Testis (tissue), 2 donors: Measurements from ENCODE around the gene PLXNB3.

ENCODE experiments used
- CTCF ChIP-seq, 3 experiments: fragments of 450-650 bp in 2 of 3; fragments of 200-600 bp in 1 of 3; sonication (generic) in 1 of 3; IDR thresholded peaks; one replicate each; pipeline ENCODE4 v1.5.1; 2016 to 2019; ENCODE audit warnings: antibody characterized with exemption in 3 of 3, mild to moderate bottlenecking in 2 of 3, moderate library complexity in 1 of 3
- POLR2A ChIP-seq: fragments of 450-650 bp; IDR thresholded peaks from one replicate; pipeline ENCODE4 v1.6.1; 2017; ENCODE audit warnings: antibody characterized with exemption, mild to moderate bottlenecking, moderate library complexity

DNA sequence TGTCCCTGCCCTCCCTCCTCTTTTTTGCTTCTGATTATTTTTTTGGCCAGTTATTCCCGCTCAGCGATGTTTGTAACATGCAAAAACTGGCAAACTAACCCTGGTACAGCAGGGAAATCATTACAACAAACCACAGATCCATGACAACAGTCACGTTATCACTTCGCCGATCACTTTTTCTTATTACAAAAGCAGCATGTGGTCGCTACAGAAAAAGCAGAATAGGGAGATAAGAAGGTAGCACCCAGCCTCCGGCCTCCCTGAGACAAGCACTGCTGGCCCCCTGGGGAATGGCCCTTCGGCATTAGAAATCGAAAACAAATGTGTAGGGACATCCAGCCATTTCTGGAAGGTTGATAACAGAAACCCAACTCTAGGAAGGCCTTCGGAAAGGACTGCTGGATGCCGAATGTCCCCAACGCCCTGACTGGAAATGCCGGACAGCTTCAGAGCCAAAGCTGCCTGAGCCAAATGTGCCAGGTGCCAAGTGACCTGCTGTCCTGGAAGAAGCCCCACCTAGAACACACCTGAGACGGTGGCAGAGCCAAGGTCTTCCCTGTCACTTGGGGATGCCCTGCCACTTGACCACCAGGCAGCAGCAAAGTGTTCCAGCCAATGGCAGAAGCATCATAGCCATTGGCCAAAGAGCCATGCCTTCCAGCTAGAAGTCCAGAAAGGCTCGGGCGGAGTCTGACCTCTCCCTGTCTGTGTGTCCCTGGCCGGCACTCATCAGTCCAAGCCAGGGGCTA, 27.2 kb downstream of the PLXNB3 start:
- TF ChIP-seq CTCF (IDR thresholded peaks at IDR 0.05) (no peak), POLR2A (no peak)
